ENCODE results near the gene BBS2. TPM values are rescaled to one million over a fixed set of nuclear protein-coding genes. Genes with fewer than 3 reads are reported as not detected.

BBS2 gene
- total and polyA plus RNA-seq, 9 of the 15 experiments (the other 6 are each of a cell fraction or from before 2014, with no cell fraction given): 4.2 to 22.7 (median 10.2) TPM

- TF ChIP-seq SREBF1 (IDR thresholded peaks at IDR 0.05; ENCODE audit: borderline replicate concordance, low read depth, low read length) (no peak), SIN3A (IDR thresholded peaks at IDR 0.05; ENCODE audit: borderline replicate concordance in 2 of 2, control insufficient read depth in 1 of 2, low read depth in 2 of 2, low read length in 2 of 2) (peak; percentile 15 to 33; a peak in 1 of 4 replicates), MLLT1 (IDR thresholded peaks at IDR 0.05) (no peak), CBX3 (IDR thresholded peaks at IDR 0.05; ENCODE audit: borderline replicate concordance in 1 of 2, low read length in 2 of 2) (no peak), ATF1 (CRISPR knock-in tag; IDR thresholded peaks at IDR 0.05) (no peak), ATF1 (tag; IDR thresholded peaks at IDR 0.05) (no peak)
- TF ChIP-seq, protein P1, sequence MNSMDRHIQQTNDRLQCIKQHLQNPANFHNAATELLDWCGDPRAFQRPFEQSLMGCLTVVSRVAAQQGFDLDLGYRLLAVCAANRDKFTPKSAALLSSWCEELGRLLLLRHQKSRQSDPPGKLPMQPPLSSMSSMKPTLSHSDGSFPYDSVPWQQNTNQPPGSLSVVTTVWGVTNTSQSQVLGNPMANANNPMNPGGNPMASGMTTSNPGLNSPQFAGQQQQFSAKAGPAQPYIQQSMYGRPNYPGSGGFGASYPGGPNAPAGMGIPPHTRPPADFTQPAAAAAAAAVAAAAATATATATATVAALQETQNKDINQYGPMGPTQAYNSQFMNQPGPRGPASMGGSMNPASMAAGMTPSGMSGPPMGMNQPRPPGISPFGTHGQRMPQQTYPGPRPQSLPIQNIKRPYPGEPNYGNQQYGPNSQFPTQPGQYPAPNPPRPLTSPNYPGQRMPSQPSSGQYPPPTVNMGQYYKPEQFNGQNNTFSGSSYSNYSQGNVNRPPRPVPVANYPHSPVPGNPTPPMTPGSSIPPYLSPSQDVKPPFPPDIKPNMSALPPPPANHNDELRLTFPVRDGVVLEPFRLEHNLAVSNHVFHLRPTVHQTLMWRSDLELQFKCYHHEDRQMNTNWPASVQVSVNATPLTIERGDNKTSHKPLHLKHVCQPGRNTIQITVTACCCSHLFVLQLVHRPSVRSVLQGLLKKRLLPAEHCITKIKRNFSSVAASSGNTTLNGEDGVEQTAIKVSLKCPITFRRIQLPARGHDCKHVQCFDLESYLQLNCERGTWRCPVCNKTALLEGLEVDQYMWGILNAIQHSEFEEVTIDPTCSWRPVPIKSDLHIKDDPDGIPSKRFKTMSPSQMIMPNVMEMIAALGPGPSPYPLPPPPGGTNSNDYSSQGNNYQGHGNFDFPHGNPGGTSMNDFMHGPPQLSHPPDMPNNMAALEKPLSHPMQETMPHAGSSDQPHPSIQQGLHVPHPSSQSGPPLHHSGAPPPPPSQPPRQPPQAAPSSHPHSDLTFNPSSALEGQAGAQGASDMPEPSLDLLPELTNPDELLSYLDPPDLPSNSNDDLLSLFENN (IDR thresholded peaks at IDR 0.05; ENCODE audit: low read depth in 2 of 2, low read length in 2 of 2): no peak
Observed at GRCh38 chr16:56450275-56450985, 69.4 kb downstream of the BBS2 start (continued).

All from K562 (cell line).